Measurements from ENCODE around the gene KIAA0825.

- TF ChIP-seq CTCF (IDR thresholded peaks at IDR 0.05) (no peak), POLR2A (IDR thresholded peaks at IDR 0.05) (no peak)
Observed at GRCh38 chr5:94627191-94627590, 8.8 kb upstream of the KIAA0825 start.

All from esophagus squamous epithelium (tissue), 4 donors.